KG1 (cell line): ENCODE measurements around the gene GSTM5.
"Not testable (repeated sequence)": the region's sequence is repeated elsewhere in the genome, so short reads cannot be mapped to it uniquely, and the experiment has no call there.

Experiments
- DNase-seq: peaks from one replicate; lab custom pipeline; 2025; lab: John Stamatoyannopoulos, UW

GSTM5 gene

GRCh38 chr1:109711593-109712320 is at the start of gene GSTM5:
TSS of gene GSTM5 (plus strand) at chr1:109712251. CDS start at chr1:109712313, 62 bp downstream.
- not testable (repeated sequence) for DNase-seq

GRCh38 chr1:109664671-109665070 is 47.4 kb upstream of the GSTM5 start:
- no peak for DNase-seq

DNA sequence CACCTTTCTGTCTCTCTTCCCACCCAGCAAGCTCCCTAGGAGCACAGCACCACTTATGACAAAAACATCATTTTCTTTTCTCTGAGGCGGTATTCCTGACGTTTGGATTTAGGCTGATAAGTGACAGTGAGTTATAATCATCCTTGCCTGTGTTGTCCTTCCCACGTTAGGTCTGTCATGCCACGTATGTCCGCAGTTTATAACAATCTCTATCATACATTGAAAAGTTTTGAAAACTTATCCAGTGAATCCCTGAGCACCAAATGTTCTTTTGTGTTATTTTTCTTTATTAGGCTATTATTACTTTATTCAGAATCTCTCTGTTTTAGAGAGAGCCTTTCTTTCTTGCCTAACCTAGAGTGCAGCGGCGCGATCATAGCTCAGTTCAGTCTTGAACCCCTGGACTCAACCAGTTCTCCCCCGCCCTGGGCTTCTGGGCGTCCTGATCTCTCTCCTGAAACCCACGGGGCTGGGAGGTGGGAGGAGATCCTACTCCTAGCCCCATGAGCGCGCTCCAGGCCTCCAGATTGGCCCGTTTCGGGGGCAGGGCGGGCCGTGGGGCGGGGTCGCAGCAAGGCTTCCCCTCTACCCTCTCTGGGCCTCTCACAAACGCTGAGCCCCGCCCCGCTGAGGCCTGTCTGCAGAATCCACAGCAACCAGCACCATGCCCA is 44.5 kb upstream of the GSTM5 start, which contains the start of gene GSTM2:
GSTM2 (plus strand) TSS at position 606 of the 671 bp plus-strand sequence; CDS start at position 665, 59 bp downstream.
- DNase-seq: no peak

- DNase-seq: no peak
Observed at GRCh38 chr1:109668123-109668775, 43.8 kb upstream of the GSTM5 start.

DNA sequence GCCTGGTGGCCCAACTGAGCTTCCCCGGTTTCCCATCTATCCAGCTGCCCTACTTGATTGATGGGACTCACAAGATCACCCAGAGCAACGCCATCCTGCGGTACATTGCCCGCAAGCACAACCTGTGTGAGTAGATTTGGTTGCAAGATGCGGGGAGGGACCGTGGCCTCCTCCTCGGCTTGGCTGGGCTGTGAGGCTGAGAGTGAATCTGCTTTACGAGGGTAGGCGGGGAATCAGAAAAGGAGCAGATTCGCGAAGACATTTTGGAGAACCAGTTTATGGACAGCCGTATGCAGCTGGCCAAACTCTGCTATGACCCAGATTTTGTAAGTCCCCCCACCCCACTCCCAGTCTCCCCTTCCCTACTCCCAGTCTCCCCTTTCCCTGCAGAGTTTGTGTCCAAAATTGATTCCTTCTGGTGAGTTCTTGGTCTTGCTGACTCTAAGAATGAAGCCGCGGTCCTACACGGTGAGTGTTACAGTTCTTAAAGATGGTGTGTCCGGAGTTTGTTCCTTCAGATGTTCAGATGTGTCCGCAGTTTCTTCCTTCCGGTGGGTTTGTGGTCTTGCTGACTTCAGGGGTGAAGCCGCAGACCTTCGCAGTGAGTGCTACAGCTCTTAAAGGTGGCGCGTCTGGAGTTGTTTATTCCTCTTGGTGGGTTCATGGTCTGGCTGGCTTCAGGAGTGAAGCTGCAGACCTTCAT is 42.7 kb upstream of the GSTM5 start:
- DNase-seq: peak; percentile 93

DNA sequence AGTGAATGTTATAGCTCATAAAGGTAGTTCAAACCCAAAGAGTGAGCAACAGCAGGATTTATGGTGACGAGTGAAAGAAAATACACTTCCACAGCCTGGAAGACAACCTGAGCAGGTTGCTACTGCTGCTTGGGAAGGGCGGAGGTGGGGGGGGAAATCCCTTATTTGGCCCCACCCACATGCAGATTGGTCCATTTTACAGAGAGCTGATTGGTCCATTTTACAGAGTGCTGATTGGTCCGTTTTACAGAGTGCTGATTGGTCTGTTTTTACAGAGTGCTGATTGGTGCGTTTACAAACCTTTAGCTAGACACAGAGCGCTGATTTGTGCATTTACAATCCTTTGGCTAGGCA is 42.1 kb upstream of the GSTM5 start:
- not testable (repeated sequence) for DNase-seq

- no peak for DNase-seq
Observed at GRCh38 chr1:109671067-109671466, 41.0 kb upstream of the GSTM5 start.

DNA sequence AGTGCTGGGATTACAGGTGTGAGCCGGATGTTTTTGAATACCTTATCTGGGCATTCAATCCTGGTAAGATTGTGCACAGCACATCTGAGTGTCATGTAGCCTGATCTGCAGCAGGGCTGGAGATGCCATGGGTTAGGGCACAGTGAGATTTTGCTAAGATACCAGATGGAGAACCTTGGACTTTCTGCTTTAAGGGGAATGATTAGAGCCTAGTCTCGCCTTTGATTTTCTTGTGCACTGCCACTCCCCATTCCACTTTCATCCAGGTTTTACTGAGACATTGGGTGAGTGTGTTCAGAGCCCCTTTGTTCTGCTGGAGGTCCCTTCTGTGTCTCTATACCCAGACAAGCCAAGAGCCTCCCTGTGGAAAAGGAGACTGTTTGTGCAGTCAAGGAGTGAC is 38.2 kb upstream of the GSTM5 start:
- not testable (repeated sequence) for DNase-seq

DNA sequence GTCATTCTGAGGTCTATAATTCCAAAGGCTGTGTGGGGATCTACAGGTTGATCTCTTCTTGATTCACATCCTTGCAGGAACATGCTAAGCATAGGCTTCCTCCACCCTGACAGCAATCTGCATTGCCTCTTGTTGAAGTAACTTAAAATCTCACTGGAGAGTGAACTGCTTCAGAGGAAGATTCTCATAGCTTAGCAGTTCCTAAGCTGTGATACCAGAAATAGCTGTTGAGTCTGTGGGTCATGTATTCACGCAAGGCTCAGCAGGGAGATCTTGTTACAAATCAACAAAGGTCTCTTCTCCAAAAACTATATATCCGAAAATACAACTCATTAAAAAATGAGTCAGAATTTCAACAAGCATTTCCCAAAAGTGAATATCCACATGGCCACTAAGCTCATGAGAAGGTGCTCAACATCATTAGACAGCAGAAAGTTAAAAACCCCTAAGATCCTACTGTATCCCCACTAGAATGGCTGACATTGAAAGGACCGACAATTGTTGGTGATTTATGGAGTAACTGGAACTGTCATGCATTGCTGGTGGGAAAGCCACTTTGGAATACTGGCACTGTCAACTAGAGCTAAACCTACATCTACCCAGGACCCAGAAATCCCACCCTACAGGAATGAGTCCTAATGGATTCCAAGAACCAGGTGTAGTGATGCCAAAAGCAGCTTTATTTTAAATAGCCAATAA is 35.2 kb upstream of the GSTM5 start:
- not testable (repeated sequence) for DNase-seq

DNA sequence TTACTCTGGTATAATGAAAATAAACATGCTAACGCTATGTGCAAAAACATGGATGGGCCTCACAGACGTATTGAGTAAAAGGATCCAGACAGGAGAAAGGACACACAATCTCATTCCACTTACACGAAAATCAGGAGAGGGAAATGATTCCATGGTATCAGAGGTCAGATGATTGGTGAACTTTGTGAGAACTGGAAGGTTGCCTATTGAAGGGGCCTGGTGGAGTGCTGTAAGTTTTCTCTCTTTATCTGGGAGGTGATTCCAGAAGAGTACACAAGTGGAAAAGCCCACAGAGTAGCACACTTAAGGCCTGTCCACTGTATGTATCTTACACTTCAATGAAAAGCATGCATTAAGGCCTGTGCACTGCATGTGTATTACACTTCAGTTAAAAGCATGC is 34.6 kb upstream of the GSTM5 start:
- DNase-seq: no peak

- DNase-seq: not testable (repeated sequence)
Observed at GRCh38 chr1:109678637-109679036, 33.4 kb upstream of the GSTM5 start.

DNA sequence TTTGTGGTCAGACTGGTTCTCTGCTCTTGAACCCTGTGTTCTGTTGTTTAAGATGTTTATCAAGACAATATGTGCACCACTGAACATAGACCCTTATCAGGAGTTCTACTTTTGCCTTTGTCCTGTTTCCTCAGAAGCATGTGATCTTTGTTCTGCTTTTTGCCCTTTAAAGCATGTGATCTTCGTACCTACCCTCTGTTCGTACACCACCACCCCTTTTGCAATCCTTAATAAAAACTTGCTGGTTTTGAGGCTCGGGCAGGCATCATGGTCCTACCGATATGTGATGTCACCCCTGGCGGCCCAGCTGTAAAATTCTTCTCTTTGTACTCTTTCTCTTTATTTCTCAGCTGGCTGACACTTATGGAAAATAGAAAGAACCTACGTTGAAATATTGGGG is 27.3 kb upstream of the GSTM5 start:
- DNase-seq: not testable (repeated sequence)

GRCh38 chr1:109685399-109685798 is 26.7 kb upstream of the GSTM5 start:
- DNase-seq: not testable (repeated sequence)

DNA sequence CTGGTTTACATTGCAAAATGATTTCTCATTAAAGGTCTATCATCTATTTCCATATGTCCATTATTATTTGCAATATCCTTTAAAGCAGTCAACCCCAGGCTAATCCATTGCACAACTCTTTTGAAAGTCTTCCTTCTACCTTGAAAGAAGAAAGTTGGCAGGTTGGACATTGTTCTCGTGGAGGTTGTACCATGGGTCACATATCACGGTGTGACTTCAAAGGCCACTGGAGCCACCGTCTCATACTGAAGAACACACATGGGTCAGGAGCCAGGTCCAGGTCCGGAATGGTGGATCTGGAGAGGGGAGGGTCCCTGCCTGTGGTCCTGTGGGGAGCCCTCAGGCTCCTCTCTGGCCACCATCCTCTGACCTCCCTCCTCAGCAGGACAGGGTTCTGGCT is 26.2 kb upstream of the GSTM5 start:
- DNase-seq: not testable (repeated sequence)

GRCh38 chr1:109687109-109687508 is 24.9 kb upstream of the GSTM5 start:
- not testable (repeated sequence) for DNase-seq

DNA sequence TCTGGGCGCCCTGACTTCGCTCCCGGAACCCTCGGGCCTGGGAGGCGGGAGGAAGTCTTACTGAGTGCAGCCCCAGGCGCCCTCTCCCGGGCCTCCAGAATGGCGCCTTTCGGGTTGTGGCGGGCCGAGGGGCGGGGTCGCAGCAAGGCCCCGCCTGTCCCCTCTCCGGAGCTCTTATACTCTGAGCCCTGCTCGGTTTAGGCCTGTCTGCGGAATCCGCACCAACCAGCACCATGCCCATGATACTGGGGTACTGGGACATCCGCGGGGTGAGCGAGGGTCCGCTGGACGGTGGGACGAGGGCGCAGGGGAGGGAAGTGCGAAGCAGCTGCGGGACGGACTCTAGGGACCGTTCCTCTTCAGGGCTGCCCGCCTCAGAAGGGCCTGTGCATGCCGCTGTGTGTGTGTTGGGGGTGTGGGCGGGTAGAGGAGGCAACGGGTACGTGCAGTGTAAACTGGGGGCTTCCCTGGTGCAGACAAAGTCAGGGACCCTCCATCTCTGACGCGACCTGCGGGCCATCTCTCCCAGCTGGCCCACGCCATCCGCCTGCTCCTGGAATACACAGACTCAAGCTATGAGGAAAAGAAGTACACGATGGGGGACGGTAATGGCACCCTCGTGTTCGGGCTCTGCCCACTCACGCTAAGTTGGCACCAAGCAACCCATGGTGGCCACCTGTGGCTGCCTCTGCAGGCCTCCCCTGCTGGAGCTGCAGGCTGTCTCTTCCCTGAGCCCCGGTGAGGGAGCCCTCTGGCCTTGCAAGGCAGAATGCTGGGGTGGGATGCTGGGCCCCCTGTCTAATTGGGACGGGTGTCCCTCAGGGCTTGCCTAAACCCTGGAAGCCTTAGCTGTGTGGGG is 24.2 kb upstream of the GSTM5 start, which contains the start of gene GSTM1:
GSTM1 (plus strand) TSS at position 177 of the 859 bp plus-strand sequence; CDS start at position 234, 57 bp downstream.
- DNase-seq: no peak

- DNase-seq: no peak
Observed at GRCh38 chr1:109689844-109690405, 22.1 kb upstream of the GSTM5 start.

DNA sequence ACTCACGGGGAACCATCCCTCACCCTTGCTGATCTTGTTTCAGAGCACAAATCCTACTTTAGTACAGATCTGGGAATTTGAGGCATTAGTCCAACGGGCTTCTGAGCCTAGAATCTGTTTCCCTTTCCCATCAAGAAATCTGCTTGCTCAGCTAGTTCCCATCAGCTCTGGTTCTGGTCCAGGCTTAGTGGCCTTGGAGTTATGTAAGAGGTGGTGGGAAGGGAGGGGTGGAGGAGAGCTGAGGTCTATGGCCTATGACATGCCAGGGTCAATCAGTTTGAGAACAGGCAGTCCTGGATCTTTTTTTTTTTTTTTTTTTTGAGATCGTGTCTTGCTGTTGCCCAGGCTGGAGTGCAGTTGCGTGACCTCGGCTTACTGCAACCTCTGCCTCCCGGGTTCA is 20.3 kb upstream of the GSTM5 start:
- DNase-seq: no peak

GRCh38 chr1:109694400-109694799 is 17.7 kb upstream of the GSTM5 start:
- DNase-seq: not testable (repeated sequence)

DNA sequence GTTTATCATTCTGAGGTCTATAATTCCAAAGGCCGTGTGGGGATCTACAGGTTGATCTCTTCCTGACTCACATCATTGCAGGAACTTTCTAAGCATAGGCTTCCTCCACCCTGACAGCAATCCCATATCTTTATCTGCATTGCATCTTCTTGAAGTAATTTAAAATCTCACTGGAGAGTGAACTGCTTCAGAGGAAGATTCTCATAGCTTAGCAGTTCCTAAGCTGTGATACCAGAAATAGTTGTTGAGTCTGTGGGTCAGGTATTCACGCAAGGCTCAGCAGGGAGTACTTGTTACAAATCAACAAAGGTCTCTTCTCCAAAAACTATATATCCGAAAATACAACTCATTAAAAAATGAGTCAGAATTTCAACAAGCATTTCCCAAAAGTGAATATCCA is 16.9 kb upstream of the GSTM5 start:
- not testable (repeated sequence) for DNase-seq
